PC-3 (cell line): ENCODE measurements around the gene ATAD3B. TPM values are rescaled to one million over a fixed set of nuclear protein-coding genes. Genes with fewer than 3 reads are reported as not detected.

ENCODE experiments used
- ATAC-seq: fragments of 200-7000 bp; cut with Tn5 transposase; 2 replicates; pipeline ENCODE4 v1.9.1; 2020; ENCODE audit warnings: mild to moderate bottlenecking, moderate library complexity
- BruUV-seq: library from RNA; stranded (reverse); fragments of 400-500 nt; replicated peaks from 2 replicates; lab custom pipeline; 2021; lab: Mats Ljungman, UMichigan
- CTCF ChIA-PET: fragments of 300-600 bp; sonication (Branson Sonifier 250); formaldehyde crosslinking; loops from one replicate; lab custom pipeline; 2022; ENCODE audit warnings: antibody characterized with exemption; lab: Charles Lee
- POLR2A ChIA-PET: fragments of 300-600 bp; sonication (Branson Sonifier 250); formaldehyde crosslinking; loops from one replicate; lab custom pipeline; 2022; ENCODE audit warnings: antibody characterized with exemption; ENCODE audit not compliant: unreplicated experiment; lab: Charles Lee
- DNase-seq: peaks from one replicate; pipeline ENCODE4 v3.0.0-alpha.2; 2015
- H2AFZ ChIP-seq: fragments of 300-600 bp; sonication (generic); 2 replicates; pipeline ENCODE4 v1.6.0; 2016; ENCODE audit warnings: antibody characterized with exemption, low read length
- H3F3A ChIP-seq: fragments of 300-600 bp; sonication (generic); one replicate; pipeline ENCODE4 v1.6.0; 2017; ENCODE audit warnings: antibody characterized with exemption, low read length, control low read depth, mild to moderate bottlenecking; ENCODE audit not compliant: unreplicated experiment
- H3K27ac ChIP-seq: fragments of 300-600 bp; sonication (generic); 2 replicates; pipeline ENCODE4 v1.5.1; 2016; ENCODE audit warnings: mild to moderate bottlenecking, low read length
- H3K27me3 ChIP-seq: fragments of 300-600 bp; sonication (generic); 2 replicates; pipeline ENCODE4 v1.6.1; 2016; ENCODE audit warnings: low read length, mixed read lengths
- H3K36me3 ChIP-seq: fragments of 300-600 bp; sonication (generic); 2 replicates; pipeline ENCODE4 v1.6.1; 2016; ENCODE audit warnings: low read depth, mixed run types, low read length, mixed read lengths
- H3K4me1 ChIP-seq: fragments of 300-600 bp; sonication (generic); 2 replicates; pipeline ENCODE4 v1.5.1; 2016; ENCODE audit warnings: low read length; ENCODE audit not compliant: insufficient read depth
- H3K4me2 ChIP-seq: fragments of 300-600 bp; sonication (generic); 2 replicates; pipeline ENCODE4 v1.6.0; 2016; ENCODE audit warnings: low read length
- H3K4me3 ChIP-seq: fragments of 300-600 bp; sonication (generic); 2 replicates; pipeline ENCODE4 v1.5.1; 2016; ENCODE audit warnings: mild to moderate bottlenecking, low read length, mixed read lengths
- H3K79me2 ChIP-seq: fragments of 300-600 bp; sonication (generic); 2 replicates; pipeline ENCODE4 v1.6.1; 2017; ENCODE audit warnings: low read length, mixed read lengths
- H3K9ac ChIP-seq: fragments of 300-600 bp; sonication (generic); 2 replicates; pipeline ENCODE4 v1.6.0; 2016; ENCODE audit warnings: mild to moderate bottlenecking, low read length
- H3K9me2 ChIP-seq: fragments of 300-600 bp; sonication (generic); replicated peaks from 2 replicates; pipeline ENCODE4 v1.6.1; 2016; ENCODE audit warnings: mixed run types, low read length, mixed read lengths
- H3K9me3 ChIP-seq: fragments of 300-600 bp; sonication (generic); 2 replicates; pipeline ENCODE4 v1.6.1; 2016; ENCODE audit warnings: low read length, mixed read lengths
- H4K20me1 ChIP-seq: fragments of 300-600 bp; sonication (generic); 2 replicates; pipeline ENCODE4 v1.6.1; 2016; ENCODE audit warnings: low read length, mixed read lengths
- EZH2 ChIP-seq: fragments of 300-600 bp; sonication (generic); IDR thresholded peaks from one replicate; pipeline ENCODE4 v1.6.1; 2017; ENCODE audit warnings: antibody characterized with exemption, mild to moderate bottlenecking, low read length; ENCODE audit not compliant: unreplicated experiment
- EZH2phosphoT487 ChIP-seq: fragments of 300-600 bp; sonication (generic); IDR thresholded peaks from 2 replicates; pipeline ENCODE4 v1.6.1; 2018; ENCODE audit warnings: mild to moderate bottlenecking, antibody characterized with exemption, low read length, borderline replicate concordance
- intact Hi-C: fragments of 100-400 bp; cut with micrococcal nuclease; formaldehyde crosslinking; loops from 2 replicates; pipeline ENCODE4 v1.9.0; 2023
- total RNA-seq: library from RNA; depleted of rRNA; stranded (reverse); fragments of >200 nt; gene quantifications from 2 replicates; pipeline ENCODE4 v1.2.3, GENCODE V29; 2014
- TF ChIP-seq, protein P1 (sequence below): fragments of 300-600 bp; sonication (generic); conservative IDR thresholded peaks from 2 replicates; pipeline ENCODE4 v1.5.1; 2017; ENCODE audit warnings: antibody characterized with exemption, low read depth, mild to moderate bottlenecking, low read length

ATAD3B gene
- total RNA-seq, 1 experiment from 2014 or later = 140 TPM

DNA sequence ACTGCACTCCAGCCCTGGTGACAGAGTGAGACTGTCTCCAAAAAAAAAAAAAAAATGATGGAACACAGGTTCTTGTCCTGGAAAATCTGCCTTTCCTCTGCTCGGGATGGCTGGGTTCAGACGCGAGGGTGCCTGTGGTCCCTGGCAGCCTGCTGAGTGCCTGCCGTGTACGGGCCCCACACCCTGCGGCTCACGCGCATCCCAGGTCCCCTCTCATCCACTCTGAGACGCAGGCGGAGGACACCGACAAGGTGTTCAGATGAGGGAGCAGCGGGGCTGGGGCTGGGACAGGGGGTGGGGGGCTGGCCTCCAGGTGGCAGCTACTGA is 46.2 kb upstream of the ATAD3B start:
- H3K79me2 ChIP-seq = no peaks in the 10 kb centered on the region
- CTCF ChIA-PET = no interaction called here
- no peak overlapping the region for H3K4me3 ChIP-seq
- ATAC-seq (no peak), DNase-seq (no peak)
- H3F3A ChIP-seq = peaks cover 4% of the 10 kb centered on the region
- intact Hi-C loops = no loop called here
- peaks cover 15% of the 10 kb centered on the region for H3K4me1 ChIP-seq
- no peak overlapping the region for H3K27ac ChIP-seq
- no peaks in the 10 kb centered on the region for H3K9me2 ChIP-seq
- H3K9ac ChIP-seq = no peak overlapping the region
- H3K27me3 ChIP-seq = no peaks in the 10 kb centered on the region
- no peak overlapping the region for H2AFZ ChIP-seq
- H3K4me2 ChIP-seq = no peak overlapping the region
- TF ChIP-seq EZH2 (no peak), EZH2phosphoT487 (no peak)
- TF ChIP-seq, protein P1, sequence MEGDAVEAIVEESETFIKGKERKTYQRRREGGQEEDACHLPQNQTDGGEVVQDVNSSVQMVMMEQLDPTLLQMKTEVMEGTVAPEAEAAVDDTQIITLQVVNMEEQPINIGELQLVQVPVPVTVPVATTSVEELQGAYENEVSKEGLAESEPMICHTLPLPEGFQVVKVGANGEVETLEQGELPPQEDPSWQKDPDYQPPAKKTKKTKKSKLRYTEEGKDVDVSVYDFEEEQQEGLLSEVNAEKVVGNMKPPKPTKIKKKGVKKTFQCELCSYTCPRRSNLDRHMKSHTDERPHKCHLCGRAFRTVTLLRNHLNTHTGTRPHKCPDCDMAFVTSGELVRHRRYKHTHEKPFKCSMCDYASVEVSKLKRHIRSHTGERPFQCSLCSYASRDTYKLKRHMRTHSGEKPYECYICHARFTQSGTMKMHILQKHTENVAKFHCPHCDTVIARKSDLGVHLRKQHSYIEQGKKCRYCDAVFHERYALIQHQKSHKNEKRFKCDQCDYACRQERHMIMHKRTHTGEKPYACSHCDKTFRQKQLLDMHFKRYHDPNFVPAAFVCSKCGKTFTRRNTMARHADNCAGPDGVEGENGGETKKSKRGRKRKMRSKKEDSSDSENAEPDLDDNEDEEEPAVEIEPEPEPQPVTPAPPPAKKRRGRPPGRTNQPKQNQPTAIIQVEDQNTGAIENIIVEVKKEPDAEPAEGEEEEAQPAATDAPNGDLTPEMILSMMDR = no peak
- POLR2A ChIA-PET = no interaction called here
- H3K9me3 ChIP-seq = no peaks in the 10 kb centered on the region
- BruUV-seq = no TSS peak
- no peaks in the 10 kb centered on the region for H4K20me1 ChIP-seq
- H3K36me3 ChIP-seq = no peaks in the 10 kb centered on the region

GRCh38 chr1:1425753-1426495 is 45.6 kb upstream of the ATAD3B start:
- TF ChIP-seq EZH2 (no peak), EZH2phosphoT487 (no peak)
- TF ChIP-seq, protein P1 = no peak
- H3K9ac ChIP-seq = no peak overlapping the region
- intact Hi-C loops = no loop called here
- H3K27ac ChIP-seq = no peak overlapping the region
- no peak overlapping the region for H3K4me2 ChIP-seq
- H3K9me3 ChIP-seq = no peaks in the 10 kb centered on the region
- no peaks in the 10 kb centered on the region for H4K20me1 ChIP-seq
- ChIA-PET CTCF (interaction anchor here (0.6 kb wide), 1 partner anchor 27 kb away, joined by 3 read pairs; no protein-coding TSS in a partner anchor), POLR2A (no interaction called here)
- ATAC-seq = no peak; the same call in 1 of the 2 replicates
- BruUV-seq = no TSS peak
- H2AFZ ChIP-seq = no peak overlapping the region
- H3K9me2 ChIP-seq = no peaks in the 10 kb centered on the region
- H3F3A ChIP-seq = peaks cover 4% of the 10 kb centered on the region
- no peaks in the 10 kb centered on the region for H3K27me3 ChIP-seq
- H3K36me3 ChIP-seq = no peaks in the 10 kb centered on the region
- peaks cover 15% of the 10 kb centered on the region for H3K4me1 ChIP-seq
- no peaks in the 10 kb centered on the region for H3K79me2 ChIP-seq
- H3K4me3 ChIP-seq = no peak overlapping the region
- no peak for DNase-seq

- no peak for ATAC-seq
- no TSS peak for BruUV-seq
Measured at GRCh38 chr1:1426496-1427105, 45.0 kb upstream of the ATAD3B start.

More at GRCh38 chr1:1426496-1427105, 45.0 kb upstream of the ATAD3B start:
- ChIA-PET CTCF (interaction anchor here (0.6 kb wide), 1 partner anchor 27 kb away, joined by 3 read pairs; no protein-coding TSS in a partner anchor), POLR2A (no interaction called here)
- Histone ChIP-seq H3K36me3 (no peaks in the 10 kb centered on the region), H3F3A (peaks cover 4% of the 10 kb centered on the region), H3K9me2 (no peaks in the 10 kb centered on the region), H3K4me2 (no peak overlapping the region), H3K4me1 (peaks cover 17% of the 10 kb centered on the region), H3K79me2 (no peaks in the 10 kb centered on the region), H3K9ac (no peak overlapping the region), H3K27me3 (no peaks in the 10 kb centered on the region), H3K4me3 (no peak overlapping the region), H3K27ac (no peak overlapping the region), H3K9me3 (no peaks in the 10 kb centered on the region), H4K20me1 (no peaks in the 10 kb centered on the region), H2AFZ (no peak overlapping the region)
- TF ChIP-seq EZH2phosphoT487 (no peak), EZH2 (no peak)
- TF ChIP-seq, protein P1 = no peak
- no peak for DNase-seq
- intact Hi-C loops = no loop called here
